RWPE2 (cell line): ENCODE results near the gene DLX4.

Experiments
- ATAC-seq: fragments of 200-7000 bp; cut with Tn5 transposase; 3 replicates; pipeline ENCODE4 v1.9.1; 2021; ENCODE audit warnings: low read depth
- DNase-seq: peaks from one replicate; pipeline ENCODE4 v3.0.0-alpha.2; 2020; ENCODE audit warnings: low spot score
- H3K27ac ChIP-seq: fragments of 450-650 bp; 2 replicates; pipeline ENCODE4 v1.5.1; 2017; ENCODE audit warnings: mild to moderate bottlenecking; ENCODE audit not compliant: poor library complexity, severe bottlenecking
- H3K27me3 ChIP-seq: fragments of 250-450 bp; sonication (Bioruptor Pico); 2 replicates; pipeline ENCODE4 v1.5.1; 2021; ENCODE audit warnings: mild to moderate bottlenecking, moderate library complexity; ENCODE audit not compliant: insufficient read depth, poor library complexity, severe bottlenecking
- H3K36me3 ChIP-seq: fragments of 250-450 bp; sonication (Bioruptor Pico); 2 replicates; pipeline ENCODE4 v1.5.1; 2020; ENCODE audit warnings: low read depth, mild to moderate bottlenecking, moderate library complexity
- H3K4me1 ChIP-seq: fragments of 250-450 bp; sonication (Bioruptor Pico); 2 replicates; pipeline ENCODE4 v1.5.1; 2021; ENCODE audit warnings: mild to moderate bottlenecking, moderate library complexity; ENCODE audit not compliant: insufficient read depth, poor library complexity, severe bottlenecking
- H3K4me3 ChIP-seq: fragments of 250-450 bp; sonication (Bioruptor Pico); 2 replicates; pipeline ENCODE4 v1.5.1; 2021; ENCODE audit warnings: mild to moderate bottlenecking, moderate library complexity; ENCODE audit not compliant: severe bottlenecking
- H3K9me3 ChIP-seq: fragments of 250-450 bp; sonication (Bioruptor Pico); 2 replicates; pipeline ENCODE4 v1.5.1; 2021; ENCODE audit warnings: mild to moderate bottlenecking, moderate library complexity; ENCODE audit not compliant: severe bottlenecking
- TF ChIP-seq, protein P1 (sequence below): fragments of 450-650 bp; IDR thresholded peaks from one replicate; pipeline ENCODE4 v1.5.1; 2017; ENCODE audit warnings: mild to moderate bottlenecking, moderate library complexity; ENCODE audit not compliant: poor library complexity, severe bottlenecking

Gene DLX4

DNA sequence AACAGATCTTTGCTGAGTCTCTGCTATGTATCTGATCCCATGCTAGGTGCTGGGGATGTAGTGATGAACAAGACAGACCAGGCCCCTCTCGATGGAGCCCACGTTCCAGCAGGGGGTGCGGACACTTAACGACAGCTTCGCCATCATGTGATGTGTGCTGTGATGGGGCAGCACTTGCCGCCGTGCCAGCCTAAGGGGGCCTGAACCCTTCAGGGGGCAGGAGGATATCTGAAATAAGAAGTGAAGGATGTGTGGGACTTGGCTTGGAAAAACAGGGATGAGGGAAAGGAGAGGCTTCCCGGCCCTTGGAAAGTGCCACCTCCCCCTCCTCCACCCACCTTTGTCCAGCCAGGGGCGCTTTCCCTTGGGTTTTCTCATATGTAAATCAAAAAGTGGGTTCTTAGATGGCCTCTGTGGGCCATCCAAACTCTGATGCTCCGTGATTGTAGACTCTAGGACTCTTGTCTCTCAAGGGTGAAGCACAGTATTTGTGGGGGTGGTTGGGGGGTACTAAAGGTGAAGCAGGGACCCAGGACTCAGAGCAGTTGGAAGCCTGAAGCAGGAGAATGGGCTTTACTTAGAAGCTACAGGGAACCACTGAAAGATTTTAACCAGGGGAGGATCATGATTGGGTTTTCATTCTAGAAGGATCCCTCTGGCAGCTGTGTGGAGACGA lies 30.0 kb downstream of the DLX4 start:
- Histone ChIP-seq H3K4me3 (no peak overlapping the region), H3K36me3 (no peaks in the 10 kb centered on the region), H3K4me1 (peaks cover 6% of the 10 kb centered on the region), H3K27ac (no peak overlapping the region), H3K9me3 (no peaks in the 10 kb centered on the region), H3K27me3 (peaks cover 10% of the 10 kb centered on the region)
- TF ChIP-seq, protein P1, sequence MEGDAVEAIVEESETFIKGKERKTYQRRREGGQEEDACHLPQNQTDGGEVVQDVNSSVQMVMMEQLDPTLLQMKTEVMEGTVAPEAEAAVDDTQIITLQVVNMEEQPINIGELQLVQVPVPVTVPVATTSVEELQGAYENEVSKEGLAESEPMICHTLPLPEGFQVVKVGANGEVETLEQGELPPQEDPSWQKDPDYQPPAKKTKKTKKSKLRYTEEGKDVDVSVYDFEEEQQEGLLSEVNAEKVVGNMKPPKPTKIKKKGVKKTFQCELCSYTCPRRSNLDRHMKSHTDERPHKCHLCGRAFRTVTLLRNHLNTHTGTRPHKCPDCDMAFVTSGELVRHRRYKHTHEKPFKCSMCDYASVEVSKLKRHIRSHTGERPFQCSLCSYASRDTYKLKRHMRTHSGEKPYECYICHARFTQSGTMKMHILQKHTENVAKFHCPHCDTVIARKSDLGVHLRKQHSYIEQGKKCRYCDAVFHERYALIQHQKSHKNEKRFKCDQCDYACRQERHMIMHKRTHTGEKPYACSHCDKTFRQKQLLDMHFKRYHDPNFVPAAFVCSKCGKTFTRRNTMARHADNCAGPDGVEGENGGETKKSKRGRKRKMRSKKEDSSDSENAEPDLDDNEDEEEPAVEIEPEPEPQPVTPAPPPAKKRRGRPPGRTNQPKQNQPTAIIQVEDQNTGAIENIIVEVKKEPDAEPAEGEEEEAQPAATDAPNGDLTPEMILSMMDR, result no peak
- no peak for DNase-seq
- no peak for ATAC-seq

DNA sequence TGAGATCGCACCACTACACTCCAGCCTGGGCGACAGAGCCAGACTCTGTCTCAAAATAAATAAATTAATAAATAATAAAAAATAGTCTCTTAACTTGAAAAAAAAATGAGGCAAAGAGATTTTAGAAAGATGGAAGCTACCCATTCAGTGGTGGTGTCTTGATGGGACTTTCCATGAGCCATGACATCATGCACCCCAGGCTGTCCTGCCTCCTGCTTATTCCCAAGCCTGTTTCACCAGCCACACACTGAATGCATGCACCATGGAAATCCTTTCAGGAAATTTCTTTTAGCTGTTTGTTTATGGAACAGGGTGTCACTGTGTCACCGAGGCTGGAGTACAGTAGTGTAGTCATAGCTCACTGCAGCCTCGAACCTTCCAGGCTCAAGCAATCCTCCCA lies 34.9 kb downstream of the DLX4 start:
- Histone ChIP-seq H3K27me3 (no peaks in the 10 kb centered on the region), H3K9me3 (no peaks in the 10 kb centered on the region), H3K4me1 (no peaks in the 10 kb centered on the region), H3K4me3 (no peak overlapping the region), H3K27ac (no peak overlapping the region), H3K36me3 (no peaks in the 10 kb centered on the region)
- ATAC-seq, result no peak
- DNase-seq, result no peak
- TF ChIP-seq, protein P1, result no peak

DNA sequence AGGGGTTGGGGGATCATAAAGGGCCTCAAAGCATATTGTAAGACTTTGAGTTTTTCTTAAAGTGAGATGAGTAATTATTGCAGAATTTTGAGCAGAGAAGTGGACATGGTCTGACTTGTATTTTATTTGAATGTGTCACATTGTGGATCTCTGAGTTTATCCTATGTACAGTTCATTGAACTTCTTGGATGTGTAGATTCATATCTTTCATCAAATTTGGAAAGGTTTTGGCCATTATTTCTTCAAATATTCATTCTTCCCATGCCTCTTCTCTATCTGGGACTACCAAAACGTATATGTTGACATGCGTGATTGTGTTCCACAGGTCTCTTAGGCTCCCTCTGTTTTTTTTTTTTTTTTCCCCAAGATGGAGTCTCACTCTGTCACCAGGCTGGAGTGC lies 40.3 kb downstream of the DLX4 start:
- Histone ChIP-seq H3K4me1 (no peaks in the 10 kb centered on the region), H3K9me3 (peaks cover 11% of the 10 kb centered on the region), H3K27ac (no peak overlapping the region), H3K27me3 (no peaks in the 10 kb centered on the region), H3K4me3 (no peak overlapping the region), H3K36me3 (no peaks in the 10 kb centered on the region)
- TF ChIP-seq, protein P1, result no peak
- DNase-seq (no peak), ATAC-seq (no peak)

DNA sequence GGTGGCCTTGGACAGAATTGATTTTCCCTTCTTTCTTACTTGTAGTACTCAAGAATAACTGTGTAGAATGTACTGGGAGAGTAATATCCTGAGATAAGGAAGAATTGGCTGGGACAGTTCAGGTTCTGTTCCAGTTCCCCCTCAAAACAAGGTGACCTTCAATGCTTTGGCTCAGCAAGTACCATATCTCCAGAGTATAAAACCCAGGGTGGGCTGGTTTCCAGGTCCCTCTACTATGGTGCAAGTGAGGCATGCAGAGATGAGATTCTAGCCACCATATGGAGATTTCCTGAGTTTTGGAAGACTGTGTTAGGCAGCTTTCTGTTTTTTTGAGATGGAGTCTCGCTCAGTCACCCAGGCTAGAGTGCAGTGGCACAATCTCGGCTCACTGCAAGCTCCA lies 44.1 kb downstream of the DLX4 start:
- no peak overlapping the region for H3K27ac ChIP-seq
- peaks cover 11% of the 10 kb centered on the region for H3K9me3 ChIP-seq
- no peak overlapping the region for H3K4me3 ChIP-seq
- no peaks in the 10 kb centered on the region for H3K36me3 ChIP-seq
- DNase-seq (no peak), ATAC-seq (no peak)
- H3K27me3 ChIP-seq, result no peaks in the 10 kb centered on the region
- no peaks in the 10 kb centered on the region for H3K4me1 ChIP-seq
- TF ChIP-seq, protein P1, result no peak

DNA sequence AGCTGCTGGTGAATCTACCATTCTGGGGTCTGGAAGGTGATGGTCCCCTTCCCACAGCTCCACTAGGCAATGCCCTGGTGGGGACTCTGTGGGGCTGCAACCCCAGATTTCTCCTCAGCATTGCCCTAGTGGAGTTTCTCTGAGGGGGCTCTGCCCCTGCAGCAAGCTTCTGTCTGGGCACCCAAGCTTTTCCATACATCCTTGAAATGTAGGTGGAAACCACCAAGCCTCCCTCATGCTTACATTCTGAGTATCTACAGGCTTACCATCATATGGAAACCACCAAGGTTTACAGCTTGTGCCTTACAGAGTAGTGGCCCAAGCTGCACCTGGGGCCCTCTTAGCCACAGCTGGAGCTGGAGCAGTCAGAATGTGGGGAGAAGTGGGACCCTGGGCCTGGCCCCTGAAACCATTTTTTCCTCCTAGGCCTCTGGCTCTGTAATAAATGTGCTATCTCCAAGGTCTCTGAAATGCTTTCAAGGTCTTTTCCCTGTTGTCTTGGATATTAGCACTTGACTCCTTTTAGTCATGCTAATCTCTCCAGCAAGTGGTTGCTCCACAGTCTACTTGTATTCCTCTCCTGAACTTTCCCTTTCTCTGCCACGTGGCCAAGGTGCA lies 45.6 kb downstream of the DLX4 start:
- Histone ChIP-seq H3K36me3 (no peaks in the 10 kb centered on the region), H3K4me3 (no peak overlapping the region), H3K9me3 (peaks cover 11% of the 10 kb centered on the region), H3K27me3 (no peaks in the 10 kb centered on the region), H3K4me1 (peaks cover 11% of the 10 kb centered on the region), H3K27ac (no peak overlapping the region)
- no peak for ATAC-seq
- TF ChIP-seq, protein P1, result no peak
- DNase-seq, result no peak
